ENCODE data around the gene GRID1. TPM values are rescaled to one million over a fixed set of nuclear protein-coding genes. Genes with fewer than 3 reads are reported as not detected.
"Not testable (repeated sequence)": the region's sequence is repeated elsewhere in the genome, so short reads cannot be mapped to it uniquely, and the experiment has no call there.

The GRID1 gene
- total and polyA plus RNA-seq, 7 experiments from 2014 or later, result not detected

DNA sequence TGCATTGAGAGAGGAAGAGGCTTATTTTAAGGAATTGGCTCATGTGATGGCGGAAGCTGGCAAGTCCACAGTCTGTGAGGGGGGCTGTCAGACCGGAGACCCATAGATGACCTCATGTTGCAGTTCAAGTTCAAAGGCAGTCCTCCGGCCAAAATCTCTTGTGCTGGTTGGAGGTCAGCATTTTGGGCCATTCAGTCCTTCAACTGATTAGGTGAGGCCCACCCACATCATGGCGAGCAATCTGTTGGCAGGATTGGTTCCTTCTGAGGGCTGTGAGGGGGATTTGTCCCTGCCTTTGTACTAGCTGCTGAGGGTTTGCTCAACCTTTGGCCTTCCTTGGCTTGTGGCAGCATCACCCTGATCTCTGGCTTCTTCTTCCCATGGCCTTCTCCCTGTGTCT, 290.1 kb downstream of the GRID1 start:
- intact Hi-C loops (cut with micrococcal nuclease); H3K27me3 ChIP-seq (ENCODE audit: control insufficient read depth in 2 of 2, insufficient read depth in 2 of 2, low read length in 2 of 2); H3K9me3 Mint-ChIP-seq; H3K27ac Mint-ChIP-seq; H3K4me3 ChIP-seq (ENCODE audit: low read length); CTCF ChIA-PET; H3K36me3 Mint-ChIP-seq; H3K4me3 Mint-ChIP-seq; POLR2A ChIA-PET; H3K4me1 Mint-ChIP-seq; H3K9me3 ChIP-seq (ENCODE audit: control insufficient read depth in 2 of 3, low read length in 3 of 3); DNase-seq; ATAC-seq; H3K4me1 ChIP-seq (ENCODE audit: control insufficient read depth in 2 of 2, insufficient read depth in 2 of 2, low read length in 2 of 2); H3K27ac ChIP-seq (ENCODE audit: low read depth, low read length); H3K36me3 ChIP-seq (ENCODE audit: control insufficient read depth in 2 of 3, insufficient read depth in 3 of 3, low read length in 3 of 3): not testable (repeated sequence)
- peaks cover 6 to 31% (median 10%) of the 10 kb centered on the region in 5 donors for H3K27me3 Mint-ChIP-seq

DNA sequence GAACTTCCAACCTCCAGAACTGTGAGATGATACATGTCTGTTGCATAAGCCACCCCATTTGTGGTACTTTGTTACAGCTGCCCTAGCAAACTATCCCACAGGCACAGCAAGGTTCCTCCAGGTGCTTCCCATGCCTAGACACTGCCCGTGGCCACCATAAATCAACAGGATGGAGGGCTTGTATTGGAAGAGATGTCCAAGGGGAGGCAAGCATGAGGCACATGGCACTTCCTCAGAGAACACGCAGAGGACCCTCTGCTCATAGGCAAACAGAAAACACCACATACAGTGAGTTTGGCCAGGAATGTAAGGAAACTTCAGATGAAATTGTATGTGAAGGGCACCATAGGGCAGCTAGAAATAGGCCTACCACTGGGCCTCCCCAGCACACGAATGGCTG, 291.1 kb downstream of the GRID1 start:
- Histone ChIP-seq H3K36me3 (ENCODE audit: control insufficient read depth in 2 of 3, insufficient read depth in 3 of 3, low read length in 3 of 3) (no peaks in the 10 kb centered on the region), H3K27me3 (ENCODE audit: control insufficient read depth in 2 of 2, insufficient read depth in 2 of 2, low read length in 2 of 2) (no peaks in the 10 kb centered on the region), H3K4me1 (ENCODE audit: control insufficient read depth in 2 of 2, insufficient read depth in 2 of 2, low read length in 2 of 2) (no peaks in the 10 kb centered on the region), H3K4me3 (ENCODE audit: low read length) (no peak overlapping the region), H3K9me3 (ENCODE audit: control insufficient read depth in 2 of 3, low read length in 3 of 3) (no peaks in the 10 kb centered on the region), H3K27ac (ENCODE audit: low read depth, low read length) (no peak overlapping the region)
- ATAC-seq, result no peak
- no peak overlapping the region for H3K4me3 Mint-ChIP-seq
- no peaks in the 10 kb centered on the region for H3K36me3 Mint-ChIP-seq
- H3K27me3 Mint-ChIP-seq, result peaks cover 6 to 31% (median 10%) of the 10 kb centered on the region in 5 donors
- ChIA-PET CTCF (no interaction called here), POLR2A (no interaction called here)
- no peak overlapping the region for H3K27ac Mint-ChIP-seq
- H3K4me1 Mint-ChIP-seq, result peaks cover 0 to under 1% (median 0%) of the 10 kb centered on the region in 7 donors
- DNase-seq, result no peak
- intact Hi-C loops (cut with micrococcal nuclease), result no loop called here
- H3K9me3 Mint-ChIP-seq, result peaks cover 0 to 5% (median 0%) of the 10 kb centered on the region in 11 donors

DNA sequence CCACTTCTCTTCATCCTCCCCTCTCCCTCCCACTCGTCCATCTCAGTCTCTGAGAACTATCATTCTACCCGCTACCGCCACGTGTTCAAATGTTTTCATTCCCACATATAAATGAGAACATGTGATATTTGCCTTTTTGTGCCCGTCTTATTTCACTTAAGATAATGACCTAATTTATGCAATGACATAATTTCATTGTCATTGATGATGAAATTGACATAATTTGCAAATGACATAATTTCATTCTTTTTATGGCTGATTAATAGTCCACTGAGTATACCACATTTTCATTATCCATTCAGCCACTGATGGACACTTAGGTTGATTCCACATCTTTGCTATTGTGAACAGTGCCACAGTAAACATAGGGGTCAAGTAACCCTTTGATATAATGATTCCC, 292.3 kb downstream of the GRID1 start:
- Histone ChIP-seq H3K4me1 (ENCODE audit: control insufficient read depth in 2 of 2, insufficient read depth in 2 of 2, low read length in 2 of 2) (no peaks in the 10 kb centered on the region), H3K27ac (ENCODE audit: low read depth, low read length) (no peak overlapping the region), H3K9me3 (ENCODE audit: control insufficient read depth in 2 of 3, low read length in 3 of 3) (no peaks in the 10 kb centered on the region), H3K36me3 (ENCODE audit: control insufficient read depth in 2 of 3, insufficient read depth in 3 of 3, low read length in 3 of 3) (no peaks in the 10 kb centered on the region), H3K27me3 (ENCODE audit: control insufficient read depth in 2 of 2, insufficient read depth in 2 of 2, low read length in 2 of 2) (no peaks in the 10 kb centered on the region), H3K4me3 (ENCODE audit: low read length) (no peak overlapping the region)
- H3K4me3 Mint-ChIP-seq, result no peak overlapping the region
- ATAC-seq, result no peak
- H3K4me1 Mint-ChIP-seq, result no peaks in the 10 kb centered on the region
- H3K9me3 Mint-ChIP-seq, result peaks cover 0 to 5% (median 0%) of the 10 kb centered on the region in 11 donors
- H3K27me3 Mint-ChIP-seq, result peaks cover 4 to 27% (median 14%) of the 10 kb centered on the region in 5 donors
- ChIA-PET CTCF (no interaction called here), POLR2A (no interaction called here)
- intact Hi-C loops (cut with micrococcal nuclease), result no loop called here
- DNase-seq, result no peak
- no peaks in the 10 kb centered on the region for H3K36me3 Mint-ChIP-seq
- no peak overlapping the region for H3K27ac Mint-ChIP-seq

DNA sequence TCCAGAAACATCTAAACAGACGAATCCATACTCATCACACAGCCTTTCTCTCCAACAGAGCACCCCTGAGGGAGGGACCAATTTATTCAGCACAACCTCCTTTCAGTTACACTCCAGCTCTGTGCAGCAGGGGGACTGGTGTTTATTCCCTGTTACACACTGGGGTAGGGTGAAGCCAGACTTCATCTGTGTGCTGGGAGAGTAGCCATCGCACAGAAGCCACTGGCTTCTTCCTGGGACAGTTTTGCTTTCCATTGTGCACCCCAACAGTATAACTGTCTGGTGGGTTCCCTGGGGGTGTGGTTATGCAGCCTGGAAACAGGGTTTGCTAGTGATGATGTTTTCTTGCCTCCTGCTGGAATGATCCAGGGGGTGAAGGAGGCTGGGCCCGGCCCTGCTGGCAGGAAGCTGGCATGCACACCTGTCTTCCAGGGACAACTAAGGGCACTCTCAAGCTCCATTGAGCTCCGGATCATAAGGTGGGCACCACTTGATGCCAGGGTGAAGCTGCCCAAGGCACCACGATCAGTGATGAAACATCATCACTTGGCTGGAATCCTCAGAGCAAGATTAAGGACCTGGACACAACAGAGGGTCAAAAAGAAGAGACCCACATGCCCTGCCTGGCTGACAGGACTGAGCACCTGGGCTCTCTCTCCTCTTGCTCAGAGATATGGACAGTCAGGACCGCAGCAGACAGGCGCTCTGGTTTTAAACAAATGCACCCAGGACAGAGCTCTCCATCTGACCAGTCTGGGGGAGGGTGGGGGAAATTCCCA, 293.2 kb downstream of the GRID1 start:
- H3K4me1 Mint-ChIP-seq, result no peaks in the 10 kb centered on the region
- POLR2A ChIA-PET, result no interaction called here

DNA sequence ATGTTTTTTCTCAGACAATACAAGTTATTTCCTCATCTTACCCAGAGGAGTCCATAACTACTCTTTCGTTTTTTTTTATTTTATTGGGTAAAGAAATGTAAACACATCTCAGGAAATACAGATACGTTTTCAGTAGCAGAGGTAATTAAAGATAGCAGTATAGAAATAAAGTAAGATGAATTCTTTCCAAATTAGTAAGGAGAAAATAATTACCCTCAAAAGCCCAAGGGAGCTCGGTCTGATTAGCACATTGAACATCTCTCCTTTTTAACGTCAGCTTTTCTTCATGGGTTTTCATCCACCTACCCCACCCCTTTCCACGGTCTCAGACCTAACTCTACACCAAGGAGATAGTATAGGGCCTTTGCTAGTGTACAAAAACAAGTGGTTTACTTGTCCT, 294.2 kb downstream of the GRID1 start:
- no peaks in the 10 kb centered on the region for H3K4me1 Mint-ChIP-seq
- no peak for DNase-seq
- H3K27me3 Mint-ChIP-seq, result peaks cover 4 to 21% (median 11%) of the 10 kb centered on the region in 5 donors
- no peak overlapping the region for H3K4me3 Mint-ChIP-seq
- H3K4me1 ChIP-seq (ENCODE audit: control insufficient read depth in 2 of 2, insufficient read depth in 2 of 2, low read length in 2 of 2), result no peaks in the 10 kb centered on the region
- no peak overlapping the region for H3K27ac ChIP-seq (ENCODE audit: low read depth, low read length)
- intact Hi-C loops (cut with micrococcal nuclease), result no loop called here
- peaks cover 0 to 5% (median 0%) of the 10 kb centered on the region in 11 donors for H3K9me3 Mint-ChIP-seq
- no peak overlapping the region for H3K27ac Mint-ChIP-seq
- no peaks in the 10 kb centered on the region for H3K27me3 ChIP-seq (ENCODE audit: control insufficient read depth in 2 of 2, insufficient read depth in 2 of 2, low read length in 2 of 2)
- no peaks in the 10 kb centered on the region for H3K36me3 ChIP-seq (ENCODE audit: control insufficient read depth in 2 of 3, insufficient read depth in 3 of 3, low read length in 3 of 3)
- no peaks in the 10 kb centered on the region for H3K9me3 ChIP-seq (ENCODE audit: control insufficient read depth in 2 of 3, low read length in 3 of 3)
- ATAC-seq, result no peak
- H3K36me3 Mint-ChIP-seq, result no peaks in the 10 kb centered on the region
- no peak overlapping the region for H3K4me3 ChIP-seq (ENCODE audit: low read length)
- ChIA-PET CTCF (interaction anchor here (0.7 kb wide), 1 partner anchor 17 kb away, joined by 7 read pairs; no protein-coding TSS in a partner anchor), POLR2A (no interaction called here)

More for the DNA sequence above, 293.2 kb downstream of the GRID1 start:
- CTCF ChIA-PET, result no interaction called here
- Histone ChIP-seq H3K27me3 (ENCODE audit: control insufficient read depth in 2 of 2, insufficient read depth in 2 of 2, low read length in 2 of 2) (no peaks in the 10 kb centered on the region), H3K9me3 (ENCODE audit: control insufficient read depth in 2 of 3, low read length in 3 of 3) (no peaks in the 10 kb centered on the region), H3K4me3 (ENCODE audit: low read length) (no peak overlapping the region), H3K27ac (ENCODE audit: low read depth, low read length) (no peak overlapping the region), H3K36me3 (ENCODE audit: control insufficient read depth in 2 of 3, insufficient read depth in 3 of 3, low read length in 3 of 3) (no peaks in the 10 kb centered on the region), H3K4me1 (ENCODE audit: control insufficient read depth in 2 of 2, insufficient read depth in 2 of 2, low read length in 2 of 2) (no peaks in the 10 kb centered on the region)
- no peak for DNase-seq
- peaks cover 0 to 5% (median 0%) of the 10 kb centered on the region in 11 donors for H3K9me3 Mint-ChIP-seq
- ATAC-seq, result no peak
- no peak overlapping the region for H3K27ac Mint-ChIP-seq
- peaks cover 4 to 25% (median 15%) of the 10 kb centered on the region in 5 donors for H3K27me3 Mint-ChIP-seq
- intact Hi-C loops (cut with micrococcal nuclease), result no loop called here
- no peak overlapping the region for H3K4me3 Mint-ChIP-seq
- no peaks in the 10 kb centered on the region for H3K36me3 Mint-ChIP-seq

DNA sequence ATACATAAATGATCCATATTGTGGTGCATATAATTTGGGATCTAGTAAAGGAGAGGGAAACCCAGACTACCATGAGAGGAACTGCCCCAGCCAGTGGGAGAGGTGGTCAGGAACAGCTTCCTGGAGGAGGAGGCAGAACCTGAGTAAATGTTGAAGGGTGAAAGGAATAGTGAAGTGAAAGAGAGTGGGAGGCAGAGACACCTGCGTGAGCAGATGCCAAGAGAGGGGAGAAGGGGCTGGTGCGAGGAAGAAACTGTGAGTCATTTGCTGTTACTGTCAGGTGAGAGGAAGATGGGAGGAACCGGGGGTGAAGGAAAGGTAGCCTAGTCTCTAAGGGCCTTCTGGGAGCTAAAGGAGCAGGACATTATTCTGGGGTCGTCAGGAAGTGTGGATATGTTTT, 294.8 kb downstream of the GRID1 start:
- DNase-seq, result no peak
- no peaks in the 10 kb centered on the region for H3K36me3 Mint-ChIP-seq
- intact Hi-C loops (cut with micrococcal nuclease), result no loop called here
- ATAC-seq, result no peak
- H3K9me3 ChIP-seq (ENCODE audit: control insufficient read depth in 2 of 3, low read length in 3 of 3), result no peaks in the 10 kb centered on the region
- peaks cover 0 to 5% (median 0%) of the 10 kb centered on the region in 11 donors for H3K9me3 Mint-ChIP-seq
- no peak overlapping the region for H3K4me3 ChIP-seq (ENCODE audit: low read length)
- H3K4me1 Mint-ChIP-seq, result no peaks in the 10 kb centered on the region
- no peak overlapping the region for H3K27ac ChIP-seq (ENCODE audit: low read depth, low read length)
- peaks cover 4 to 19% (median 7%) of the 10 kb centered on the region in 5 donors for H3K27me3 Mint-ChIP-seq
- ChIA-PET CTCF (interaction anchor here (0.7 kb wide), 1 partner anchor 16 kb away, joined by 7 read pairs; no protein-coding TSS in a partner anchor), POLR2A (no interaction called here)
- no peaks in the 10 kb centered on the region for H3K27me3 ChIP-seq (ENCODE audit: control insufficient read depth in 2 of 2, insufficient read depth in 2 of 2, low read length in 2 of 2)
- H3K27ac Mint-ChIP-seq, result no peak overlapping the region
- no peaks in the 10 kb centered on the region for H3K4me1 ChIP-seq (ENCODE audit: control insufficient read depth in 2 of 2, insufficient read depth in 2 of 2, low read length in 2 of 2)
- no peak overlapping the region for H3K4me3 Mint-ChIP-seq
- no peaks in the 10 kb centered on the region for H3K36me3 ChIP-seq (ENCODE audit: control insufficient read depth in 2 of 3, insufficient read depth in 3 of 3, low read length in 3 of 3)

DNA sequence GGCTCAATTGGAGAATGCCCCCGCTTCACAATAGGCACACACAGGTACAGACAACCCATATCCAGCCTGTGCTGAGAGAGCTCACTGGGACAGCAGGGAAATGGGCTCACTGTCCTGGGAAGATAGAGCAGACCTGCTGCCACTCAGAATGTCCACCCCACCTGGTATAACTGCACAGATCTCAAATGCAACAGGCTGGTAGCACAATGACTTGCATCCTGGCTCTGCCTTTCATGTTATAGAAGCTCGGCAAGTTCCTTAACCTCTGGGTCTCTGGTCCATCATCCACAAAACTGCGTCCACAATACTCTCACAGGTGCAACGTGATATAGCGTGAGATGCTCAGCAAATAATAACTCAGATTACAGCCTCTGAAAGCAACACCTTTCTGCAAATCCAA, 295.4 kb downstream of the GRID1 start:
- no peak overlapping the region for H3K4me3 Mint-ChIP-seq
- Histone ChIP-seq H3K4me1 (ENCODE audit: control insufficient read depth in 2 of 2, insufficient read depth in 2 of 2, low read length in 2 of 2) (no peaks in the 10 kb centered on the region), H3K27me3 (ENCODE audit: control insufficient read depth in 2 of 2, insufficient read depth in 2 of 2, low read length in 2 of 2) (no peaks in the 10 kb centered on the region), H3K27ac (ENCODE audit: low read depth, low read length) (no peak overlapping the region), H3K4me3 (ENCODE audit: low read length) (no peak overlapping the region), H3K36me3 (ENCODE audit: control insufficient read depth in 2 of 3, insufficient read depth in 3 of 3, low read length in 3 of 3) (no peaks in the 10 kb centered on the region), H3K9me3 (ENCODE audit: control insufficient read depth in 2 of 3, low read length in 3 of 3) (no peaks in the 10 kb centered on the region)
- H3K9me3 Mint-ChIP-seq, result peaks cover 0 to 2% (median 0%) of the 10 kb centered on the region in 11 donors
- no peaks in the 10 kb centered on the region for H3K36me3 Mint-ChIP-seq
- no peak overlapping the region for H3K27ac Mint-ChIP-seq
- CTCF ChIA-PET, result no interaction called here
- no peak for DNase-seq
- H3K27me3 Mint-ChIP-seq, result peaks cover 1 to 17% (median 7%) of the 10 kb centered on the region in 5 donors
- POLR2A ChIA-PET, result no interaction called here
- no peaks in the 10 kb centered on the region for H3K4me1 Mint-ChIP-seq
- no peak for ATAC-seq
- intact Hi-C loops (cut with micrococcal nuclease), result no loop called here
